Gastroesophageal sphincter (tissue), 3 donors: ENCODE results near the gene FYB1.

Experiments
- CTCF ChIP-seq, 4 experiments: fragments of 200-600 bp in 2 of 4; fragments of 450-650 bp in 2 of 4; sonication (generic) in 1 of 4; IDR thresholded peaks; one replicate each; pipeline ENCODE4 v1.5.1; 2017 to 2019; ENCODE audit warnings: antibody characterized with exemption in 4 of 4, mild to moderate bottlenecking in 2 of 4, moderate library complexity in 2 of 4
- POLR2A ChIP-seq, 2 donors: fragments of 450-650 bp; IDR thresholded peaks; one replicate each; pipeline ENCODE4 v1.6.1; 2017; ENCODE audit warnings: antibody characterized with exemption in 2 of 2, mild to moderate bottlenecking in 2 of 2, moderate library complexity in 1 of 2
- POLR2AphosphoS5 ChIP-seq: sonication (generic); formaldehyde crosslinking; IDR thresholded peaks from one replicate; pipeline ENCODE4 v1.6.1; 2017; ENCODE audit warnings: antibody characterized with exemption

GRCh38 chr5:39164529-39165402 is 54.6 kb downstream of the FYB1 start:
- TF ChIP-seq POLR2AphosphoS5: no peak
- TF ChIP-seq CTCF (IDR thresholded peaks at IDR 0.05): no peak
- TF ChIP-seq POLR2A (IDR thresholded peaks at IDR 0.05): no peak
